Measurements from ENCODE around the gene GRIN2C. TPM values are rescaled to one million over a fixed set of nuclear protein-coding genes. Genes with fewer than 3 reads are reported as not detected.

Gene GRIN2C
- total and polyA plus RNA-seq, 9 of the 15 experiments (the other 6 are each of a cell fraction or from before 2014, with no cell fraction given): under 0.01 to 0.33 (median 0.10) TPM; not detected in 2

DNA sequence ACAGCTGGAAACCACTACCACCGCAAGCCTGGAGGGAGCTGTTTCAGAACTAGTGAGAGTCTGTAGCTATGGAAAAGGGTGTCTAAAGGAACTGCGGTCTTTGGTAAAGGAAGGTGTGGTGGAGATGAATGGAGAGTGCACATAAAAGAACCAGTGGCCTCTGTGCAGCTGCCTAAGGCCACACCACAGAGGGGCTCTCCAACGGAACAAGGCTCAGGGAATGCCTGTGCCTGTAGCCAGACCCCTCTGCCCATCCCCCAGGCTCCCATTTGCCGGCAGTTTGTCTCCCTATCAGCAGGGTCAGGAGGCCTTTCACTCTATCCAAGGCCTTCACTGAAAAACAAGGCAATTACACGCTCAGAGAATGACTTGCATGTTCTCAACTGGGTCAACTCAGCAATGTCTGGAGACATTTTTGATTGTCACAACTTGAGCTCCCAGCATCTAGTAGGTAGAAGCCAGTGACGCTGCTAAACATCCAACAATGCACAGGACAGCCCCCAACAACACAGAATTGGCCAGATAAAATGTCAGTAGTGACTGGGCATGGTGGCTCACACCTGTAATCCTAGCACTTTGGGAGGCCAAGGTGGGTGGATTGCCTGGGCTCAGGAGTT, 16.4 kb upstream of the GRIN2C start (continued):
- TF ChIP-seq MGA (IDR thresholded peaks at IDR 0.05) (peak; percentile 83), TEAD1 (CRISPR knock-in tag; IDR thresholded peaks at IDR 0.05) (peak in 1 of 2 experiments; percentile 50; a peak in 2 of 4 replicates), SNRNP70 (optimal IDR thresholded peaks at IDR 0.05; ENCODE audit: low read depth, low read length) (no peak), ZFX (CRISPR knock-in tag; IDR thresholded peaks at IDR 0.05) (peak; percentile 90)

Measured in K562 (cell line).